ENCODE data around the gene PIH1D1. TPM values are rescaled to one million over a fixed set of nuclear protein-coding genes. Genes with fewer than 3 reads are reported as not detected.

The PIH1D1 gene
- total and polyA plus RNA-seq, 7 experiments from 2014 or later: 62.7 to 183 (median 147) TPM

- Histone ChIP-seq H3K36me3 (ENCODE audit: control insufficient read depth in 2 of 3, insufficient read depth in 3 of 3, low read length in 3 of 3) (no peaks in the 10 kb centered on the region), H3K9me3 (ENCODE audit: control insufficient read depth in 2 of 3, low read length in 3 of 3) (no peaks in the 10 kb centered on the region), H3K4me1 (ENCODE audit: control insufficient read depth in 2 of 2, insufficient read depth in 2 of 2, low read length in 2 of 2) (peaks cover 16 to 37% of the 10 kb centered on the region in 2 donors), H3K27me3 (ENCODE audit: control insufficient read depth in 2 of 2, insufficient read depth in 2 of 2, low read length in 2 of 2) (no peaks in the 10 kb centered on the region), H3K27ac (ENCODE audit: low read depth, low read length) (no peak overlapping the region), H3K4me3 (ENCODE audit: low read length) (no peak overlapping the region)
- DNase-seq (no peak), ATAC-seq (no peak)
- H3K4me1 Mint-ChIP-seq: peaks cover 40 to 77% (median 52%) of the 10 kb centered on the region in 7 donors
- peaks cover 0 to 6% (median 0%) of the 10 kb centered on the region in 5 donors for H3K36me3 Mint-ChIP-seq
- CTCF ChIA-PET: interaction anchor here (1.8 kb wide), 1 partner anchor 10 kb away, joined by 4 read pairs; no protein-coding TSS in a partner anchor
- POLR2A ChIA-PET: interaction anchor here (0.9 to 2.2 kb wide), 4 partner anchors 10 to 45 kb away, joined by 3 to 7 read pairs (median 5); no protein-coding TSS in a partner anchor
- peaks cover 0 to 4% (median 0%) of the 10 kb centered on the region in 5 donors for H3K27me3 Mint-ChIP-seq
- intact Hi-C loops (cut with micrococcal nuclease): loop anchor here in 1 of 2 donors (5.0 kb wide), 1 partner anchor 35 kb away; the partner anchor contains the start of gene SLC17A7
- peak overlapping the region in 2 of 10 donors; percentile 56 to 74 for H3K4me3 Mint-ChIP-seq
- H3K27ac Mint-ChIP-seq: no peak overlapping the region
- H3K9me3 Mint-ChIP-seq: no peaks in the 10 kb centered on the region
Measured at GRCh38 chr19:49407079-49407478, 44.5 kb downstream of the PIH1D1 start.

- Mint-ChIP-seq H3K4me1 (peaks cover 14 to 55% (median 28%) of the 10 kb centered on the region in 7 donors), H3K36me3 (no peaks in the 10 kb centered on the region), H3K27ac (peak overlapping the region in 3 of 9 donors; percentile 5 to 75 (median 36)), H3K27me3 (peaks cover 0 to 4% (median 0%) of the 10 kb centered on the region in 5 donors), H3K4me3 (peak overlapping the region in 1 of 10 donors; percentile 16), H3K9me3 (peaks cover 0 to 2% (median 0%) of the 10 kb centered on the region in 11 donors)
- ChIA-PET CTCF (interaction anchor here (0.8 to 1.0 kb wide), 2 partner anchors 36 to 66 kb away, joined by 3 read pairs; no protein-coding TSS in a partner anchor), POLR2A (interaction anchor here (1.1 kb wide), 1 partner anchor 9 kb away, joined by 3 read pairs; no protein-coding TSS in a partner anchor)
- H3K4me1 ChIP-seq (ENCODE audit: control insufficient read depth in 2 of 2, insufficient read depth in 2 of 2, low read length in 2 of 2): peaks cover 0 to 24% of the 10 kb centered on the region in 2 donors
- H3K27ac ChIP-seq (ENCODE audit: low read depth, low read length): no peak overlapping the region
- intact Hi-C loops (cut with micrococcal nuclease): no loop called here
- no peak for DNase-seq
- H3K9me3 ChIP-seq (ENCODE audit: control insufficient read depth in 2 of 3, low read length in 3 of 3): no peaks in the 10 kb centered on the region
- no peak overlapping the region for H3K4me3 ChIP-seq (ENCODE audit: low read length)
- no peak for ATAC-seq
- H3K36me3 ChIP-seq (ENCODE audit: control insufficient read depth in 2 of 3, insufficient read depth in 3 of 3, low read length in 3 of 3): no peaks in the 10 kb centered on the region
- H3K27me3 ChIP-seq (ENCODE audit: control insufficient read depth in 2 of 2, insufficient read depth in 2 of 2, low read length in 2 of 2): no peaks in the 10 kb centered on the region
Measured at GRCh38 chr19:49403404-49404187, 48.0 kb downstream of the PIH1D1 start.

- no peaks in the 10 kb centered on the region for H3K36me3 Mint-ChIP-seq
- H3K27ac ChIP-seq (ENCODE audit: low read depth, low read length): no peak overlapping the region
- H3K4me1 Mint-ChIP-seq: peaks cover 14 to 46% (median 23%) of the 10 kb centered on the region in 7 donors
- no peaks in the 10 kb centered on the region for H3K36me3 ChIP-seq (ENCODE audit: control insufficient read depth in 2 of 3, insufficient read depth in 3 of 3, low read length in 3 of 3)
- no peak overlapping the region for H3K4me3 Mint-ChIP-seq
- H3K9me3 ChIP-seq (ENCODE audit: control insufficient read depth in 2 of 3, low read length in 3 of 3): no peaks in the 10 kb centered on the region
- no peaks in the 10 kb centered on the region for H3K27me3 ChIP-seq (ENCODE audit: control insufficient read depth in 2 of 2, insufficient read depth in 2 of 2, low read length in 2 of 2)
- ATAC-seq (no peak), DNase-seq (no peak)
- H3K27ac Mint-ChIP-seq: no peak overlapping the region
- CTCF ChIA-PET: interaction anchor here (1.0 kb wide), 1 partner anchor 9 kb away, joined by 3 read pairs; no protein-coding TSS in a partner anchor
- no peak overlapping the region for H3K4me3 ChIP-seq (ENCODE audit: low read length)
- H3K9me3 Mint-ChIP-seq: peaks cover 0 to 4% (median 0%) of the 10 kb centered on the region in 11 donors
- peaks cover 0 to 20% of the 10 kb centered on the region in 2 donors for H3K4me1 ChIP-seq (ENCODE audit: control insufficient read depth in 2 of 2, insufficient read depth in 2 of 2, low read length in 2 of 2)
- intact Hi-C loops (cut with micrococcal nuclease): no loop called here
- H3K27me3 Mint-ChIP-seq: no peaks in the 10 kb centered on the region
- POLR2A ChIA-PET: no interaction called here
Measured at GRCh38 chr19:49400029-49400428, 51.6 kb downstream of the PIH1D1 start.

- CTCF ChIA-PET: no interaction called here
Measured at GRCh38 chr19:49398931-49399330, 52.7 kb downstream of the PIH1D1 start.

GRCh38 chr19:49398001-49398615 lies 53.5 kb downstream of the PIH1D1 start:
- CTCF ChIA-PET: interaction anchor here (0.6 kb wide), 1 partner anchor 15 kb away, joined by 3 read pairs; no protein-coding TSS in a partner anchor
- Histone ChIP-seq H3K27me3 (ENCODE audit: control insufficient read depth in 2 of 2, insufficient read depth in 2 of 2, low read length in 2 of 2) (no peaks in the 10 kb centered on the region), H3K36me3 (ENCODE audit: control insufficient read depth in 2 of 3, insufficient read depth in 3 of 3, low read length in 3 of 3) (no peaks in the 10 kb centered on the region), H3K4me1 (ENCODE audit: control insufficient read depth in 2 of 2, insufficient read depth in 2 of 2, low read length in 2 of 2) (peaks cover 0 to 20% of the 10 kb centered on the region in 2 donors), H3K9me3 (ENCODE audit: control insufficient read depth in 2 of 3, low read length in 3 of 3) (no peaks in the 10 kb centered on the region), H3K27ac (ENCODE audit: low read depth, low read length) (no peak overlapping the region), H3K4me3 (ENCODE audit: low read length) (no peak overlapping the region)
- Mint-ChIP-seq H3K9me3 (peaks cover 0 to 4% (median 0%) of the 10 kb centered on the region in 11 donors), H3K27me3 (no peaks in the 10 kb centered on the region), H3K4me1 (peaks cover 14 to 28% (median 23%) of the 10 kb centered on the region in 7 donors), H3K36me3 (no peaks in the 10 kb centered on the region), H3K4me3 (peak overlapping the region in 8 of 10 donors; percentile 29 to 76 (median 53)), H3K27ac (peak overlapping the region in 7 of 9 donors; percentile 36 to 86 (median 70))
- POLR2A ChIA-PET: interaction anchor here (1.1 to 1.2 kb wide), 3 partner anchors 13 to 47 kb away, joined by 3 to 6 read pairs (median 3); no protein-coding TSS in a partner anchor
- DNase-seq (peak in 2 of 9 donors; percentile 12 to 28), ATAC-seq (peak; percentile 46)
- intact Hi-C loops (cut with micrococcal nuclease): no loop called here

More at GRCh38 chr19:49398931-49399330, 52.7 kb downstream of the PIH1D1 start:
- Mint-ChIP-seq H3K36me3 (no peaks in the 10 kb centered on the region), H3K27ac (peak overlapping the region in 5 of 9 donors; percentile 5 to 70 (median 49)), H3K27me3 (no peaks in the 10 kb centered on the region), H3K4me3 (peak overlapping the region in 8 of 10 donors; percentile 0 to 76 (median 53)), H3K4me1 (peaks cover 14 to 35% (median 23%) of the 10 kb centered on the region in 7 donors), H3K9me3 (peaks cover 0 to 4% (median 0%) of the 10 kb centered on the region in 11 donors)
- Histone ChIP-seq H3K4me1 (ENCODE audit: control insufficient read depth in 2 of 2, insufficient read depth in 2 of 2, low read length in 2 of 2) (peaks cover 0 to 20% of the 10 kb centered on the region in 2 donors), H3K27me3 (ENCODE audit: control insufficient read depth in 2 of 2, insufficient read depth in 2 of 2, low read length in 2 of 2) (no peaks in the 10 kb centered on the region), H3K27ac (ENCODE audit: low read depth, low read length) (no peak overlapping the region), H3K4me3 (ENCODE audit: low read length) (no peak overlapping the region), H3K9me3 (ENCODE audit: control insufficient read depth in 2 of 3, low read length in 3 of 3) (no peaks in the 10 kb centered on the region), H3K36me3 (ENCODE audit: control insufficient read depth in 2 of 3, insufficient read depth in 3 of 3, low read length in 3 of 3) (no peaks in the 10 kb centered on the region)
- POLR2A ChIA-PET: interaction anchor here (1.1 kb wide), 1 partner anchor 46 kb away, joined by 3 read pairs; no protein-coding TSS in a partner anchor
- DNase-seq (no peak), ATAC-seq (no peak)
- intact Hi-C loops (cut with micrococcal nuclease): no loop called here
